SK-N-MC (cell line): ENCODE results near the gene PLEKHM2.

Source experiments
- DNase-seq: peaks from one replicate; pipeline ENCODE4 v3.0.0-alpha.2; 2011; ENCODE audit warnings: low read depth, low spot score
- H3K27ac ChIP-seq: fragments of 200-600 bp; sonication (generic); 2 replicates; pipeline ENCODE4 v1.5.1; 2016; ENCODE audit warnings: mixed run types
- H3K36me3 ChIP-seq: fragments of 200-600 bp; sonication (generic); 2 replicates; pipeline ENCODE4 v1.6.1; 2017; ENCODE audit warnings: antibody characterized with exemption, low read length, mixed read lengths; ENCODE audit not compliant: insufficient read depth
- H3K4me3 ChIP-seq: fragments of 200-600 bp; sonication (generic); 2 replicates; pipeline ENCODE4 v1.5.1; 2016
- H3K9ac ChIP-seq: fragments of 200-600 bp; sonication (generic); 2 replicates; pipeline ENCODE4 v1.8.0; 2017; ENCODE audit warnings: mixed run types, mixed read lengths; ENCODE audit not compliant: insufficient read length
- H3K9me3 ChIP-seq: fragments of 200-600 bp; sonication (generic); 2 replicates; pipeline ENCODE4 v1.6.1; 2017; ENCODE audit warnings: low read depth, mild to moderate bottlenecking, antibody characterized with exemption, low read length, moderate library complexity, mixed read lengths
- EZH2 ChIP-seq: fragments of 200-600 bp; sonication (generic); IDR thresholded peaks from one replicate; pipeline ENCODE4 v1.6.1; 2017; ENCODE audit warnings: antibody characterized with exemption
- FOXP2 ChIP-seq: optimal IDR thresholded peaks from 2 replicates; pipeline ENCODE3; 2011; ENCODE audit warnings: mild to moderate bottlenecking, moderate library complexity; ENCODE audit not compliant: insufficient read depth; ENCODE audit errors: extremely low read length, control extremely low read depth
- POLR2AphosphoS5 ChIP-seq: IDR thresholded peaks from 2 replicates; pipeline ENCODE4 v1.6.1; 2012; ENCODE audit warnings: mild to moderate bottlenecking, low read depth, low read length, borderline replicate concordance

PLEKHM2 gene

GRCh38 chr1:15765495-15766194 lies 81.5 kb downstream of the PLEKHM2 start:
- Histone ChIP-seq H3K36me3 (peaks cover 17% of the 10 kb centered on the region; the same call in 1 of the 2 replicates), H3K4me3 (no peak overlapping the region), H3K27ac (no peak overlapping the region), H3K9me3 (no peaks in the 10 kb centered on the region), H3K9ac (no peak overlapping the region)
- TF ChIP-seq FOXP2: no peak
- no peak for TF ChIP-seq POLR2AphosphoS5
- no peak for TF ChIP-seq EZH2
- no peak for DNase-seq

- Histone ChIP-seq H3K9ac (no peak overlapping the region), H3K9me3 (no peaks in the 10 kb centered on the region), H3K36me3 (peaks cover 32% of the 10 kb centered on the region; the same call in 1 of the 2 replicates), H3K27ac (no peak overlapping the region), H3K4me3 (no peak overlapping the region)
- no peak for TF ChIP-seq FOXP2
- no peak for TF ChIP-seq POLR2AphosphoS5
- TF ChIP-seq EZH2: no peak
- DNase-seq: no peak
Measured at GRCh38 chr1:15767941-15768340, 83.8 kb downstream of the PLEKHM2 start.

DNA sequence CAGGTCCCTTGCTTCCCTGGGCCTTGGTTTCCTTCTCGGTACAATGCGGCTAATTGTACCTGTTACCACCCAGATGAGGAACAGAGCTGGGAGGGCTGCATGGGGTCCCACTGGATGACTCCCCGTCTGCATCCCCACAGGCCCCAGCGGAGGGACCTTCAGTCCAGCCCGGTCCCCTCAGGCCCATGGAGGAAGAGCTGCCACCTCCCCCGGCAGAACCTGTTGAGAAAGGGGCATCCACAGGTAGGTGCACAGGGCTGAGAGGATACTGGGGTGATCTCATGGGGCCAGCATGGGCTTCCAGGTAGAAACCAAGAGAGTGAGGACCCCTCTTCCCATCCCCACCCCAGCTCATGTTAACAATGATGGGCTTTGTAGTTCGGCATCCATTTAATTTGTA lies 84.3 kb downstream of the PLEKHM2 start:
- no peak for DNase-seq
- no peak overlapping the region for H3K9ac ChIP-seq
- H3K4me3 ChIP-seq: no peak overlapping the region
- no peak overlapping the region for H3K27ac ChIP-seq
- H3K36me3 ChIP-seq: peaks cover 32% of the 10 kb centered on the region; the same call in 1 of the 2 replicates
- no peak for TF ChIP-seq EZH2
- TF ChIP-seq POLR2AphosphoS5: no peak
- no peak for TF ChIP-seq FOXP2
- H3K9me3 ChIP-seq: no peaks in the 10 kb centered on the region

DNA sequence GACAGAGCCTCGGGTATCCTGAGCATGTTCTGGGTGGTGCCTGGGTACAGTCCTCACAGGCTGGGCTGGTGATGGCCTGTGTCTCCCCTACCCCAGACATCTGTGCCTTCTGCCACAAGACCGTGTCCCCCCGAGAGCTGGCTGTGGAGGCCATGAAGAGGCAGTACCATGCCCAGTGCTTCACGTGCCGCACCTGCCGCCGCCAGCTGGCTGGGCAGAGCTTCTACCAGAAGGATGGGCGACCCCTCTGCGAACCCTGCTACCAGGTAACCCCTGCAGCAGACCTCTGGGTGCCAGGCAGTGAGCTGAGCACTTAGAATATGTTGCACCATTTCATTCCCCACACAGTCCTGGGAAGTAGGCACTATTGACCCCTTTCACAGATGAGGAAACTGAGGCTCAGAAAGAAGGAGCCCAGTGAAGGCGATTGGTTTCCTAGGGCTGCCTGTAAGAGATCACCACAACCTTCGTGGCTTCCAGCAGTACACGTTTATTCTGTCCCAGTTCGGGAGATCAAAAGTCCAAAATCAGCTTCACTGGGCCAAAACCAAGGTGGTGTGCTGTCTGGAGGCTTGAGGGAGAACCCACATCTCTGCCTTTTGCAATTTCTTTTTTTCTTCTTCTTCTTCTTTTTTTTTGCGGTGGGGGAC lies 86.3 kb downstream of the PLEKHM2 start:
- Histone ChIP-seq H3K36me3 (peaks cover 40% of the 10 kb centered on the region; the same call in 1 of the 2 replicates), H3K4me3 (no peak overlapping the region), H3K9ac (no peak overlapping the region), H3K9me3 (no peaks in the 10 kb centered on the region), H3K27ac (no peak overlapping the region)
- no peak for DNase-seq
- TF ChIP-seq EZH2 (no peak), FOXP2 (no peak), POLR2AphosphoS5 (no peak)

DNA sequence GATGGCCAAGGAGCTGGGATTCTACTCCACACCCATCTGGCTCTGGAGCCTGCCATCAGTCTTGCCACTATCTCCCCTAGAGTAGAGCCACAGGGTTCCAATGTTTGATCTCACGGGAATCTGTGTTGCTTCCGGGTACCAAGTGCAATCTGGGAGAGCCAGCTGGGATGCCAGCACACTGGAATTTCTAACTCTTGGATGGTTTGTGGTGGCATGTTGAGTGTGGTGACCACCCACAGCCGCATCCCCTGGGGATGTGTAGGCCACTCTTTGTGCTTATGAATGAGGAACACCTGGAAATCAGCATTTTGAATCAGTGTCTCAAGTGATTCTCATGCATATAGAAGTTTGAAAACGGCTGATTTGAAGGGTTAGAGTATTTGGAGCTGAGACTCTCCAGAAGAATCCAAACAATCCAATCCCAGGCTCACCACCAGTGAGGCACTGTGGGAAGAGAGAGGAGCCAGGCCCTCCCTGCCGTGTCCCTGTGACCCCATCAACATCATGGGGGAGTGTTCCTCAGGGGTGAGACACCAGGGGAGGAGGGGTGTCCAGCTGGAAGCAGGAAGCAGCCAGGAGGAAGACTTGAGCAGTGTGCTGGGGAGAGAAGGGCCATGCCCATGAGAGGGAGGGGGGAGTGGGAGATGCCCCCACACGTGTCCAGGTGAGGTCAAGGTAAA lies 87.9 kb downstream of the PLEKHM2 start:
- no peak overlapping the region for H3K9ac ChIP-seq
- no peak for TF ChIP-seq FOXP2
- TF ChIP-seq EZH2: no peak
- TF ChIP-seq POLR2AphosphoS5: no peak
- H3K36me3 ChIP-seq: peaks cover 42% of the 10 kb centered on the region; the same call in 1 of the 2 replicates

GRCh38 chr1:15775706-15776105 lies 91.6 kb downstream of the PLEKHM2 start:
- Histone ChIP-seq H3K9ac (no peak overlapping the region), H3K36me3 (peaks cover 42% of the 10 kb centered on the region; the same call in 1 of the 2 replicates), H3K27ac (no peak overlapping the region), H3K9me3 (no peaks in the 10 kb centered on the region), H3K4me3 (no peak overlapping the region)
- no peak for TF ChIP-seq FOXP2
- DNase-seq: no peak

More for the DNA sequence above, 87.9 kb downstream of the PLEKHM2 start:
- DNase-seq: no peak
- Histone ChIP-seq H3K4me3 (no peak overlapping the region), H3K9me3 (no peaks in the 10 kb centered on the region), H3K27ac (no peak overlapping the region)

- DNase-seq: no peak
- TF ChIP-seq POLR2AphosphoS5 (no peak), EZH2 (no peak), FOXP2 (no peak)
- Histone ChIP-seq H3K4me3 (no peak overlapping the region), H3K36me3 (peaks cover 30% of the 10 kb centered on the region; the same call in 1 of the 2 replicates), H3K9me3 (no peaks in the 10 kb centered on the region), H3K27ac (no peak overlapping the region), H3K9ac (no peak overlapping the region)
Measured at GRCh38 chr1:15777909-15778707, 94.0 kb downstream of the PLEKHM2 start.
